SK-N-SH (cell line): ENCODE results near the gene ATG2A. TPM values are rescaled to one million over a fixed set of nuclear protein-coding genes. Genes with fewer than 3 reads are reported as not detected.
A peak's percentile ranks its signal among the peaks of the same experiment; 100 is the strongest.

Experiments
- CTCF ChIA-PET: fragments of 300-600, 350-600 bp; formaldehyde crosslinking; extraction: SDS; loops from one replicate; lab custom pipeline; 2021; lab: Yijun Ruan, JAX
- POLR2A ChIA-PET: fragments of 350-600 bp; sonication (Branson Sonifier 250); formaldehyde crosslinking; extraction: SDS; loops from one replicate; lab custom pipeline; 2020; ENCODE audit warnings: antibody characterized with exemption, inconsistent platforms; lab: Yijun Ruan, JAX
- DNase-seq: peaks from one replicate; pipeline ENCODE4 v3.0.0; 2012
- H2AFZ ChIP-seq: fragments of 200-600 bp; sonication (generic); 2 replicates; pipeline ENCODE4 v1.8.1; 2016; ENCODE audit warnings: antibody characterized with exemption, mild to moderate bottlenecking, low read depth
- H3F3A ChIP-seq: fragments of 200-600 bp; sonication (generic); replicated peaks from 2 replicates; pipeline ENCODE3; 2016; ENCODE audit warnings: antibody characterized with exemption, mild to moderate bottlenecking; ENCODE audit not compliant: insufficient read depth
- H3K27ac ChIP-seq, 2 experiments: fragments of 200-500 bp in 1 of 2; fragments of 200-600 bp in 1 of 2; sonication (Bioruptor generic) in 1 of 2; sonication (generic), shearing (Covaris generic) in 1 of 2; 2 replicates each; pipeline versions ENCODE4 v1.5.1 to v1.6.1; 2014 to 2016; ENCODE audit warnings: low read depth in 2 of 2, inconsistent platforms in 1 of 2, low read length in 1 of 2, mild to moderate bottlenecking in 1 of 2, mixed read lengths in 1 of 2
- H3K27me3 ChIP-seq: fragments of 200-600 bp; sonication (generic), shearing (Covaris generic); 2 replicates; pipeline ENCODE4 v1.6.1; 2016; ENCODE audit warnings: mixed run types; ENCODE audit not compliant: insufficient read depth
- H3K36me3 ChIP-seq, 2 experiments: fragments of 200-500 bp in 1 of 2; fragments of 200-600 bp in 1 of 2; sonication (Bioruptor generic) in 1 of 2; sonication (generic) in 1 of 2; replicated peaks in 1 of 2; 2 replicates each; pipeline versions ENCODE3 to v1.5.1; 2014 to 2016; ENCODE audit warnings: low read length in 1 of 2, mild to moderate bottlenecking in 1 of 2; ENCODE audit not compliant: insufficient read depth in 2 of 2, control insufficient read depth in 1 of 2
- H3K4me1 ChIP-seq, 2 experiments: fragments of 200-500 bp in 1 of 2; fragments of 200-600 bp in 1 of 2; sonication (Bioruptor generic) in 1 of 2; sonication (generic), shearing (Covaris generic) in 1 of 2; 2 replicates each; pipeline versions ENCODE4 v1.5.1 to v1.6.1; 2014 to 2016; ENCODE audit warnings: low read depth in 1 of 2, low read length in 1 of 2, mixed run types in 1 of 2; ENCODE audit not compliant: insufficient read depth in 2 of 2, control insufficient read depth in 1 of 2
- H3K4me2 ChIP-seq: fragments of 200-600 bp; sonication (generic), shearing (Covaris generic); 2 replicates; pipeline ENCODE4 v1.6.1; 2017; ENCODE audit warnings: mixed run types
- H3K4me3 ChIP-seq, 2 experiments: fragments of 200-500 bp in 1 of 2; fragments of 200-600 bp in 1 of 2; sonication (Bioruptor generic) in 1 of 2; sonication (generic), shearing (Covaris generic) in 1 of 2; 2 replicates each; pipeline versions ENCODE4 v1.5.1 to v1.8.1; 2014 to 2016; ENCODE audit warnings: low read depth in 2 of 2, inconsistent platforms in 1 of 2, low read length in 1 of 2, mild to moderate bottlenecking in 1 of 2, mixed read lengths in 1 of 2, moderate library complexity in 1 of 2
- H3K79me2 ChIP-seq: fragments of 200-600 bp; sonication (generic); 2 replicates; pipeline ENCODE4 v1.8.1; 2017; ENCODE audit warnings: mild to moderate bottlenecking; ENCODE audit not compliant: insufficient read depth
- H3K9ac ChIP-seq: fragments of 200-600 bp; sonication (generic); 2 replicates; pipeline ENCODE4 v1.6.1; 2017; ENCODE audit warnings: mixed run types
- H3K9me2 ChIP-seq: fragments of 200-600 bp; sonication (generic); 2 replicates; pipeline ENCODE4 v1.6.1; 2017; ENCODE audit warnings: mixed run types
- H3K9me3 ChIP-seq: fragments of 200-600 bp; sonication (generic); 2 replicates; pipeline ENCODE4 v1.6.1; 2017; ENCODE audit warnings: mixed run types, mild to moderate bottlenecking, moderate library complexity
- H4K20me1 ChIP-seq: fragments of 200-600 bp; sonication (generic); 2 replicates; pipeline ENCODE4 v1.6.1; 2017; ENCODE audit warnings: mild to moderate bottlenecking, mixed run types; ENCODE audit not compliant: insufficient read depth
- EP300 ChIP-seq, 2 experiments: IDR thresholded peaks; 2 replicates each; pipeline versions ENCODE4 v1.4.0 to v1.6.1; 2012; ENCODE audit warnings: borderline replicate concordance in 1 of 2, low read depth in 1 of 2, low read length in 1 of 2
- EZH2phosphoT487 ChIP-seq: fragments of 200-600 bp; sonication (generic); IDR thresholded peaks from 2 replicates; pipeline ENCODE4 v1.6.1; 2017; ENCODE audit warnings: low read depth, mixed run types, mild to moderate bottlenecking, antibody characterized with exemption, moderate library complexity, borderline replicate concordance
- FOXJ3 ChIP-seq: sonication (generic); formaldehyde crosslinking; IDR thresholded peaks from 2 replicates; pipeline ENCODE4 v1.5.1; 2020; ENCODE audit warnings: mild to moderate bottlenecking, missing genetic modification reagents
- GABPA ChIP-seq: IDR thresholded peaks from 2 replicates; pipeline ENCODE4 v1.4.0; 2012; ENCODE audit warnings: low read depth, mild to moderate bottlenecking
- JUND ChIP-seq: IDR thresholded peaks from 2 replicates; pipeline ENCODE4 v1.4.0; 2012
- MEF2A ChIP-seq: IDR thresholded peaks from 2 replicates; pipeline ENCODE4 v1.4.0; 2012; ENCODE audit warnings: low read depth, borderline replicate concordance
- POLR2AphosphoS5 ChIP-seq: IDR thresholded peaks from 2 replicates; pipeline ENCODE4 v1.6.1; 2012; ENCODE audit warnings: low read depth, low read length
- RAD21 ChIP-seq: IDR thresholded peaks from 2 replicates; pipeline ENCODE4 v1.6.1; 2012; ENCODE audit warnings: mild to moderate bottlenecking, low read length
- RFX5 ChIP-seq: IDR thresholded peaks from 2 replicates; pipeline ENCODE4 v1.6.1; 2012; ENCODE audit warnings: mild to moderate bottlenecking, improper control_type of control experiment, low read length
- SIN3A ChIP-seq: IDR thresholded peaks from 2 replicates; pipeline ENCODE4 v1.6.1; 2012; ENCODE audit warnings: low read depth, mild to moderate bottlenecking, low read length, moderate library complexity, borderline replicate concordance
- SMC3 ChIP-seq: IDR thresholded peaks from 2 replicates; pipeline ENCODE4 v1.6.1; 2012; ENCODE audit warnings: low read depth, low read length, improper control_type of control experiment
- TCF12 ChIP-seq: IDR thresholded peaks from 2 replicates; pipeline ENCODE4 v1.4.0; 2012
- WGBS: methylation state at CpG from one replicate; pipeline ENCODE4 v1.1.6; 2017; ENCODE audit warnings: low lambda C conversion rate; 5-methylcytosine and 5-hydroxymethylcytosine counted together
- polyA plus RNA-seq, 3 experiments: library from polyadenylated mRNA; depleted of rRNA; stranded (reverse); fragments of >200 nt; gene quantifications; 2 replicates each; pipeline ENCODE4 v1.2.3, GENCODE V29; 2012
- TF ChIP-seq, protein P1 (sequence below): fragments of 150-350 bp; IDR thresholded peaks from 2 replicates; pipeline ENCODE4 v1.6.1; 2017; ENCODE audit warnings: antibody characterized with exemption, low read length, low read depth, borderline replicate concordance
- TF ChIP-seq, protein P2 (sequence below): IDR thresholded peaks from 2 replicates; pipeline ENCODE4 v1.6.1; 2012; ENCODE audit warnings: mild to moderate bottlenecking, low read depth, low read length, moderate library complexity
- TF ChIP-seq, protein P3 (sequence below): IDR thresholded peaks from 2 replicates; pipeline ENCODE4 v1.4.0; 2012; ENCODE audit warnings: low read depth
- TF ChIP-seq, protein P4 (sequence below): fragments of 150-350 bp; IDR thresholded peaks from 2 replicates; pipeline ENCODE4 v1.6.1; 2016; ENCODE audit warnings: mild to moderate bottlenecking, low read depth, low read length
- TF ChIP-seq, protein P5 (sequence below): fragments of 200-600 bp; sonication (generic); IDR thresholded peaks from 2 replicates; pipeline ENCODE4 v1.6.1; 2017; ENCODE audit warnings: antibody characterized with exemption, mild to moderate bottlenecking, moderate library complexity

The ATG2A gene
- polyA plus RNA-seq, 1 of the 3 experiments (the other 2 are of a cell fraction) = 7.1 TPM

DNA sequence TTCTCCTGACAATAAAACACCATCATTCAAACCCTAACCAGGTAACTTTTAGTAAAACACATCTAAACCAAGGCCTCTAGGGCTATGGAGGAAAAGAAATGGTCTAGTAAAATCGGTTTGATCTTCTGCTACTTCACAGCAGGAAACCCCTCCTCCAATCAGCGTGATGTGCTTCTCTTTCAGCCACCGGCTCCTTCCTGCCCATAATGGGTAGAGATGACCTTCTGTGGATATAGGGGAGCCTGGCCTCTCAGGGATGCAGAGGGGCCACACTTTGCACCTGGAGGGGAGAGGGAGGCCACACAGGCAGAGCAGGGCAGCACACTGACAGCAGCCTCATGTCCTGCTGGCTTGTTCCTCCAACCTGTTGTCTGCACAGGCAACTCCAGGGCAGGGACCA is 45.5 kb downstream of the ATG2A start:
- H3K4me2 ChIP-seq = peak overlapping the region; percentile 68; the same call in 1 of the 2 replicates
- H2AFZ ChIP-seq = no peak overlapping the region
- H3K27me3 ChIP-seq = no peaks in the 10 kb centered on the region
- no peaks in the 10 kb centered on the region for H3K9me2 ChIP-seq
- no peaks in the 10 kb centered on the region for H3K9me3 ChIP-seq
- H3F3A ChIP-seq = peaks cover 17% of the 10 kb centered on the region
- ChIA-PET POLR2A (no interaction called here), CTCF (interaction anchor here (1.3 to 1.7 kb wide), 2 partner anchors 22 to 24 kb away, joined by 5 to 8 read pairs; no protein-coding TSS in a partner anchor)
- peaks cover 26 to 30% of the 10 kb centered on the region in 2 experiments for H3K36me3 ChIP-seq
- no peak overlapping the region for H3K27ac ChIP-seq
- H3K4me3 ChIP-seq = no peak overlapping the region
- H3K79me2 ChIP-seq = peaks cover 95% of the 10 kb centered on the region
- H3K4me1 ChIP-seq = peaks cover 12 to 33% of the 10 kb centered on the region in 2 experiments; a peak in 3 of 4 replicates
- TF ChIP-seq EZH2phosphoT487 = no peak
- TF ChIP-seq, protein P1, sequence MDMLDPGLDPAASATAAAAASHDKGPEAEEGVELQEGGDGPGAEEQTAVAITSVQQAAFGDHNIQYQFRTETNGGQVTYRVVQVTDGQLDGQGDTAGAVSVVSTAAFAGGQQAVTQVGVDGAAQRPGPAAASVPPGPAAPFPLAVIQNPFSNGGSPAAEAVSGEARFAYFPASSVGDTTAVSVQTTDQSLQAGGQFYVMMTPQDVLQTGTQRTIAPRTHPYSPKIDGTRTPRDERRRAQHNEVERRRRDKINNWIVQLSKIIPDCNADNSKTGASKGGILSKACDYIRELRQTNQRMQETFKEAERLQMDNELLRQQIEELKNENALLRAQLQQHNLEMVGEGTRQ = no peak
- TF ChIP-seq, protein P2, sequence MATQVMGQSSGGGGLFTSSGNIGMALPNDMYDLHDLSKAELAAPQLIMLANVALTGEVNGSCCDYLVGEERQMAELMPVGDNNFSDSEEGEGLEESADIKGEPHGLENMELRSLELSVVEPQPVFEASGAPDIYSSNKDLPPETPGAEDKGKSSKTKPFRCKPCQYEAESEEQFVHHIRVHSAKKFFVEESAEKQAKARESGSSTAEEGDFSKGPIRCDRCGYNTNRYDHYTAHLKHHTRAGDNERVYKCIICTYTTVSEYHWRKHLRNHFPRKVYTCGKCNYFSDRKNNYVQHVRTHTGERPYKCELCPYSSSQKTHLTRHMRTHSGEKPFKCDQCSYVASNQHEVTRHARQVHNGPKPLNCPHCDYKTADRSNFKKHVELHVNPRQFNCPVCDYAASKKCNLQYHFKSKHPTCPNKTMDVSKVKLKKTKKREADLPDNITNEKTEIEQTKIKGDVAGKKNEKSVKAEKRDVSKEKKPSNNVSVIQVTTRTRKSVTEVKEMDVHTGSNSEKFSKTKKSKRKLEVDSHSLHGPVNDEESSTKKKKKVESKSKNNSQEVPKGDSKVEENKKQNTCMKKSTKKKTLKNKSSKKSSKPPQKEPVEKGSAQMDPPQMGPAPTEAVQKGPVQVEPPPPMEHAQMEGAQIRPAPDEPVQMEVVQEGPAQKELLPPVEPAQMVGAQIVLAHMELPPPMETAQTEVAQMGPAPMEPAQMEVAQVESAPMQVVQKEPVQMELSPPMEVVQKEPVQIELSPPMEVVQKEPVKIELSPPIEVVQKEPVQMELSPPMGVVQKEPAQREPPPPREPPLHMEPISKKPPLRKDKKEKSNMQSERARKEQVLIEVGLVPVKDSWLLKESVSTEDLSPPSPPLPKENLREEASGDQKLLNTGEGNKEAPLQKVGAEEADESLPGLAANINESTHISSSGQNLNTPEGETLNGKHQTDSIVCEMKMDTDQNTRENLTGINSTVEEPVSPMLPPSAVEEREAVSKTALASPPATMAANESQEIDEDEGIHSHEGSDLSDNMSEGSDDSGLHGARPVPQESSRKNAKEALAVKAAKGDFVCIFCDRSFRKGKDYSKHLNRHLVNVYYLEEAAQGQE = no peak
- no peak for TF ChIP-seq RFX5
- TF ChIP-seq FOXJ3 = no peak
- no peak for TF ChIP-seq GABPA
- TF ChIP-seq MEF2A = no peak
- TF ChIP-seq, protein P3, sequence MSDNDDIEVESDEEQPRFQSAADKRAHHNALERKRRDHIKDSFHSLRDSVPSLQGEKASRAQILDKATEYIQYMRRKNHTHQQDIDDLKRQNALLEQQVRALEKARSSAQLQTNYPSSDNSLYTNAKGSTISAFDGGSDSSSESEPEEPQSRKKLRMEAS = no peak
- TF ChIP-seq, protein P4, sequence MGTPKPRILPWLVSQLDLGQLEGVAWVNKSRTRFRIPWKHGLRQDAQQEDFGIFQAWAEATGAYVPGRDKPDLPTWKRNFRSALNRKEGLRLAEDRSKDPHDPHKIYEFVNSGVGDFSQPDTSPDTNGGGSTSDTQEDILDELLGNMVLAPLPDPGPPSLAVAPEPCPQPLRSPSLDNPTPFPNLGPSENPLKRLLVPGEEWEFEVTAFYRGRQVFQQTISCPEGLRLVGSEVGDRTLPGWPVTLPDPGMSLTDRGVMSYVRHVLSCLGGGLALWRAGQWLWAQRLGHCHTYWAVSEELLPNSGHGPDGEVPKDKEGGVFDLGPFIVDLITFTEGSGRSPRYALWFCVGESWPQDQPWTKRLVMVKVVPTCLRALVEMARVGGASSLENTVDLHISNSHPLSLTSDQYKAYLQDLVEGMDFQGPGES = no peak
- no peak for TF ChIP-seq POLR2AphosphoS5
- TF ChIP-seq JUND = no peak
- no peak for TF ChIP-seq EP300 (IDR thresholded peaks at IDR 0.05; ENCODE audit: borderline replicate concordance in 1 of 2, low read depth in 1 of 2, low read length in 1 of 2)
- no peak for TF ChIP-seq RAD21
- TF ChIP-seq TCF12 = no peak
- TF ChIP-seq SMC3 = no peak
- no peak for TF ChIP-seq SIN3A
- TF ChIP-seq, protein P5, sequence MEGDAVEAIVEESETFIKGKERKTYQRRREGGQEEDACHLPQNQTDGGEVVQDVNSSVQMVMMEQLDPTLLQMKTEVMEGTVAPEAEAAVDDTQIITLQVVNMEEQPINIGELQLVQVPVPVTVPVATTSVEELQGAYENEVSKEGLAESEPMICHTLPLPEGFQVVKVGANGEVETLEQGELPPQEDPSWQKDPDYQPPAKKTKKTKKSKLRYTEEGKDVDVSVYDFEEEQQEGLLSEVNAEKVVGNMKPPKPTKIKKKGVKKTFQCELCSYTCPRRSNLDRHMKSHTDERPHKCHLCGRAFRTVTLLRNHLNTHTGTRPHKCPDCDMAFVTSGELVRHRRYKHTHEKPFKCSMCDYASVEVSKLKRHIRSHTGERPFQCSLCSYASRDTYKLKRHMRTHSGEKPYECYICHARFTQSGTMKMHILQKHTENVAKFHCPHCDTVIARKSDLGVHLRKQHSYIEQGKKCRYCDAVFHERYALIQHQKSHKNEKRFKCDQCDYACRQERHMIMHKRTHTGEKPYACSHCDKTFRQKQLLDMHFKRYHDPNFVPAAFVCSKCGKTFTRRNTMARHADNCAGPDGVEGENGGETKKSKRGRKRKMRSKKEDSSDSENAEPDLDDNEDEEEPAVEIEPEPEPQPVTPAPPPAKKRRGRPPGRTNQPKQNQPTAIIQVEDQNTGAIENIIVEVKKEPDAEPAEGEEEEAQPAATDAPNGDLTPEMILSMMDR = no peak
- no peak for DNase-seq
- H4K20me1 ChIP-seq = peaks cover 86% of the 10 kb centered on the region
- 88% methylated on average over 3 of the region's 3 CpGs for WGBS
- H3K9ac ChIP-seq = no peak overlapping the region
